Measurements from ENCODE around the gene BZW2. TPM values are rescaled to one million over a fixed set of nuclear protein-coding genes. Genes with fewer than 3 reads are reported as not detected.

BZW2 gene
- total and polyA plus RNA-seq, 8 donors = 25.5 to 110 (median 67.3) TPM

GRCh38 chr7:16615228-16615627 is 30.8 kb upstream of the BZW2 start:
- 75 to 85% (median 80%) methylated on average over 5 of the region's 5 CpGs for WGBS, 5 donors
- intact Hi-C loops (cut with DNase I; ENCODE audit: low total_unique reads) = no loop called here
- H3K4me1 ChIP-seq = peaks cover 0 to 30% (median 13%) of the 10 kb centered on the region in 4 donors
- DNase-seq = no peak
- no peaks in the 10 kb centered on the region for H3K9me3 ChIP-seq
- H3K36me3 ChIP-seq = peaks cover 9 to 68% (median 61%) of the 10 kb centered on the region in 4 donors
- no peaks in the 10 kb centered on the region for H3K27me3 ChIP-seq
- TF ChIP-seq POLR2AphosphoS5 (IDR thresholded peaks at IDR 0.05) = no peak
- no peak for TF ChIP-seq POLR2A (IDR thresholded peaks at IDR 0.05)
- no peak for TF ChIP-seq EP300 (IDR thresholded peaks at IDR 0.05)
- no peak overlapping the region for H3K4me3 ChIP-seq
- no peak overlapping the region for H3K27ac ChIP-seq

GRCh38 chr7:16616122-16616521 is 29.9 kb upstream of the BZW2 start:
- intact Hi-C loops (cut with DNase I; ENCODE audit: low total_unique reads) = no loop called here
- Histone ChIP-seq H3K9me3 (no peaks in the 10 kb centered on the region), H3K36me3 (peaks cover 9 to 68% (median 66%) of the 10 kb centered on the region in 4 donors), H3K4me1 (peaks cover 0 to 21% (median 12%) of the 10 kb centered on the region in 4 donors), H3K27me3 (no peaks in the 10 kb centered on the region), H3K27ac (no peak overlapping the region), H3K4me3 (no peak overlapping the region)
- DNase-seq = no peak
- WGBS, 5 donors = 55 to 76% (median 60%) methylated on average over 4 of the region's 4 CpGs
- TF ChIP-seq EP300 (IDR thresholded peaks at IDR 0.05) (no peak), CTCF (IDR thresholded peaks at IDR 0.05) (no peak), POLR2A (IDR thresholded peaks at IDR 0.05) (no peak), POLR2AphosphoS5 (IDR thresholded peaks at IDR 0.05) (no peak)

- Histone ChIP-seq H3K4me3 (no peak overlapping the region), H3K27ac (no peak overlapping the region), H3K27me3 (no peaks in the 10 kb centered on the region), H3K4me1 (peaks cover 0 to 17% (median 8%) of the 10 kb centered on the region in 4 donors), H3K9me3 (no peaks in the 10 kb centered on the region), H3K36me3 (peaks cover 9 to 72% (median 69%) of the 10 kb centered on the region in 4 donors)
- no peak for DNase-seq
- WGBS, 5 donors = 85 to 94% (median 90%) methylated on average over 16 to 18 of the region's 18 CpGs
- intact Hi-C loops (cut with DNase I; ENCODE audit: low total_unique reads) = no loop called here
- TF ChIP-seq CTCF (IDR thresholded peaks at IDR 0.05) (no peak), EP300 (IDR thresholded peaks at IDR 0.05) (no peak), POLR2A (IDR thresholded peaks at IDR 0.05) (no peak), POLR2AphosphoS5 (IDR thresholded peaks at IDR 0.05) (no peak)
Measured at GRCh38 chr7:16616542-16616941, 29.4 kb upstream of the BZW2 start.

GRCh38 chr7:16619979-16620408 is 26.0 kb upstream of the BZW2 start:
- intact Hi-C loops (cut with DNase I; ENCODE audit: low total_unique reads) = no loop called here
- H3K9me3 ChIP-seq = no peaks in the 10 kb centered on the region
- no peak overlapping the region for H3K4me3 ChIP-seq
- no peak overlapping the region for H3K27ac ChIP-seq
- no peak for DNase-seq
- H3K4me1 ChIP-seq = peaks cover 0 to 4% (median 0%) of the 10 kb centered on the region in 4 donors
- 86 to 95% (median 87%) methylated on average over 2 of the region's 2 CpGs for WGBS, 5 donors
- no peak for TF ChIP-seq POLR2AphosphoS5 (IDR thresholded peaks at IDR 0.05)
- no peak for TF ChIP-seq EP300 (IDR thresholded peaks at IDR 0.05)
- no peak for TF ChIP-seq POLR2A (IDR thresholded peaks at IDR 0.05)
- TF ChIP-seq CTCF (IDR thresholded peaks at IDR 0.05) = no peak
- H3K27me3 ChIP-seq = no peaks in the 10 kb centered on the region
- peaks cover 12 to 91% (median 83%) of the 10 kb centered on the region in 4 donors for H3K36me3 ChIP-seq

- no peak for DNase-seq
- intact Hi-C loops (cut with DNase I; ENCODE audit: low total_unique reads) = no loop called here
- Histone ChIP-seq H3K36me3 (peaks cover 3 to 67% (median 43%) of the 10 kb centered on the region in 4 donors), H3K4me1 (no peaks in the 10 kb centered on the region), H3K4me3 (no peak overlapping the region), H3K9me3 (no peaks in the 10 kb centered on the region), H3K27ac (no peak overlapping the region), H3K27me3 (no peaks in the 10 kb centered on the region)
- no peak for TF ChIP-seq CTCF (IDR thresholded peaks at IDR 0.05)
- TF ChIP-seq POLR2AphosphoS5 (IDR thresholded peaks at IDR 0.05) = no peak
- no peak for TF ChIP-seq POLR2A (IDR thresholded peaks at IDR 0.05)
- no peak for TF ChIP-seq EP300 (IDR thresholded peaks at IDR 0.05)
- 58 to 90% (median 86%) methylated on average over 2 of the region's 2 CpGs for WGBS, 5 donors
Measured at GRCh38 chr7:16626388-16626787, 19.6 kb upstream of the BZW2 start.

All from stomach (tissue), 9 donors.